Testis (tissue), 2 donors: ENCODE results near the gene KIF4B.

Experiments
- CTCF ChIP-seq, 3 experiments: fragments of 450-650 bp in 2 of 3; fragments of 200-600 bp in 1 of 3; sonication (generic) in 1 of 3; IDR thresholded peaks; one replicate each; pipeline ENCODE4 v1.5.1; 2016 to 2019; ENCODE audit warnings: antibody characterized with exemption in 3 of 3, mild to moderate bottlenecking in 2 of 3, moderate library complexity in 1 of 3
- POLR2A ChIP-seq: fragments of 450-650 bp; IDR thresholded peaks from one replicate; pipeline ENCODE4 v1.6.1; 2017; ENCODE audit warnings: antibody characterized with exemption, mild to moderate bottlenecking, moderate library complexity

- TF ChIP-seq CTCF (IDR thresholded peaks at IDR 0.05) (no peak), POLR2A (no peak)
Measured at GRCh38 chr5:155047818-155048217, 34.3 kb downstream of the KIF4B start.
